Breast epithelium (tissue), 3 donors: ENCODE data around the gene NID2.

ENCODE experiments used
- POLR2A ChIP-seq: fragments of 450-650 bp; IDR thresholded peaks from one replicate; pipeline ENCODE4 v1.6.1; 2016; ENCODE audit warnings: antibody characterized with exemption, mild to moderate bottlenecking, moderate library complexity
- TF ChIP-seq, protein P1 (sequence below), 3 donors: fragments of 450-650 bp; IDR thresholded peaks; one replicate each; pipeline ENCODE4 v1.5.1; 2016 to 2017; ENCODE audit warnings: antibody characterized with exemption in 3 of 3, mild to moderate bottlenecking in 3 of 3, moderate library complexity in 3 of 3

DNA sequence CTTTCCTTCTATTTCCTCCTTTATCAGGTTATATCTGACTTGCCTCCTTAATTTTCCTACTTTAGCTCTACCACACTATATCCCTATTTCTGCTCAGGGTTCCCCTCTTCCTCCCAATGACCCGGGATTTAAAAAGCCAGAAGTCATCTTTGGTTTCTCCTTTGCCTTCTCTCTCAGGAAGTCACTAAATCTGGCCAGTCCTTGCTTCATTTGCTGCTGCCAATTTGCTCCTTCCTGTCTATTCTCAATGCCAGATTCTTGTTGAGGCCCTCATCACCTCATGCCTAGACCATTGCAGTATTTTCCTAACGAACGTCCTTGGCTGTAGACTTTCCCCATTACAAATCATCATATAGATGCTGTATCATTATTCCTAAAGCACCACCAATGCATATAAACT lies 26.5 kb upstream of the NID2 start:
- TF ChIP-seq, protein P1, sequence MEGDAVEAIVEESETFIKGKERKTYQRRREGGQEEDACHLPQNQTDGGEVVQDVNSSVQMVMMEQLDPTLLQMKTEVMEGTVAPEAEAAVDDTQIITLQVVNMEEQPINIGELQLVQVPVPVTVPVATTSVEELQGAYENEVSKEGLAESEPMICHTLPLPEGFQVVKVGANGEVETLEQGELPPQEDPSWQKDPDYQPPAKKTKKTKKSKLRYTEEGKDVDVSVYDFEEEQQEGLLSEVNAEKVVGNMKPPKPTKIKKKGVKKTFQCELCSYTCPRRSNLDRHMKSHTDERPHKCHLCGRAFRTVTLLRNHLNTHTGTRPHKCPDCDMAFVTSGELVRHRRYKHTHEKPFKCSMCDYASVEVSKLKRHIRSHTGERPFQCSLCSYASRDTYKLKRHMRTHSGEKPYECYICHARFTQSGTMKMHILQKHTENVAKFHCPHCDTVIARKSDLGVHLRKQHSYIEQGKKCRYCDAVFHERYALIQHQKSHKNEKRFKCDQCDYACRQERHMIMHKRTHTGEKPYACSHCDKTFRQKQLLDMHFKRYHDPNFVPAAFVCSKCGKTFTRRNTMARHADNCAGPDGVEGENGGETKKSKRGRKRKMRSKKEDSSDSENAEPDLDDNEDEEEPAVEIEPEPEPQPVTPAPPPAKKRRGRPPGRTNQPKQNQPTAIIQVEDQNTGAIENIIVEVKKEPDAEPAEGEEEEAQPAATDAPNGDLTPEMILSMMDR (IDR thresholded peaks at IDR 0.05), result no peak
- TF ChIP-seq POLR2A, result no peak
